Mucosa of descending colon (tissue), 3 donors: ENCODE data around the gene COL19A1. TPM values are rescaled to one million over a fixed set of nuclear protein-coding genes. Genes with fewer than 3 reads are reported as not detected.

Experiments
- ATAC-seq: fragments of 200-7000 bp; cut with Tn5 transposase; one replicate; pipeline ENCODE4 v1.9.1; 2020; ENCODE audit warnings: mild to moderate bottlenecking, moderate library complexity
- DNase-seq, 3 donors: peaks; one replicate each; pipeline ENCODE4 v3.0.0-alpha.2; 2020
- H3K36me3 ChIP-seq: fragments of 200-600 bp; one replicate; pipeline ENCODE4 v1.8.0; 2021; ENCODE audit warnings: low read depth, mild to moderate bottlenecking
- H3K4me1 ChIP-seq: fragments of 200-600 bp; one replicate; pipeline ENCODE4 v1.8.0; 2021; ENCODE audit warnings: low read depth, mild to moderate bottlenecking
- H3K4me3 ChIP-seq: fragments of 200-600 bp; one replicate; pipeline ENCODE4 v1.8.0; 2021; ENCODE audit warnings: mild to moderate bottlenecking
- H3K9me3 ChIP-seq: fragments of 200-600 bp; one replicate; pipeline ENCODE4 v1.8.0; 2021; ENCODE audit warnings: mild to moderate bottlenecking
- intact Hi-C, 2 donors: fragments of 100-400 bp; cut with DNase I in 1 of 2; cut with micrococcal nuclease in 1 of 2; formaldehyde crosslinking; loops; one replicate each; pipeline versions ENCODE4 v1.11.0 to v1.11.1; 2022; cut with DNase I, micrococcal nuclease
- total RNA-seq, 3 donors: library from RNA; stranded (reverse); fragmentation: NEBNext Ultra II Directional in 2 of 3; extraction: Animal tissue kit (Norgen Biotek cat#: 25700) in 2 of 3; gene quantifications; one replicate each; pipeline versions ENCODE4 v1.2.1 to v1.2.4, GENCODE V29; 2021 to 2023
- TF ChIP-seq, protein P1 (sequence below): fragments of 200-600 bp; IDR thresholded peaks from one replicate; pipeline ENCODE4 v1.8.0; 2022; ENCODE audit warnings: antibody characterized with exemption, mild to moderate bottlenecking
- donor health status: DM: no; HTN: no; CAD: no; lungs with moderate emphysema.
- donor health status: DM: no; HTN: no; CAD: no.
- donor health status: DM: no; HTN: yes; CAD: no.

The COL19A1 gene
- total RNA-seq, 3 donors from 2014 or later = 0.19 to 0.49 (median 0.24) TPM

DNA sequence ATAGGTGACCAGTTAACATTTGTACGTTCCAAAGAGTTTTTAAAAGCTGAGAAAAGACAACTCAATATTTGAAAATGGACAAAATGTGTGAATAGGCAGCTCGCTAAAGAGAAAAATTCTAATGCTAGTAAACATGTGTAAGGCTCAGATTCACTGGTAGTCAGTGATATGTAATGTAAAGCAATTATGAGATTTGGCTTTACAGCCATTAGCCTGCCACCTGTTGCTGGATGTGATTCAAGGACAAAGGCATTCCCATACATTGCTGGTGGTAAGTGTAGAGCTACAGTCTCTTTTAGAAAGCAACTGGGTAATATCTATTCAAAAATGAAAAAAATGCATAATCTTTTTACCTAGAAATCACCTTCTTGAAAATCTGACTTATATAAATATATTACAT lies 114.3 kb downstream of the COL19A1 start:
- no peak for DNase-seq
- no peak for ATAC-seq
- Histone ChIP-seq H3K36me3 (no peaks in the 10 kb centered on the region), H3K4me1 (no peaks in the 10 kb centered on the region), H3K9me3 (no peaks in the 10 kb centered on the region), H3K4me3 (no peak overlapping the region)
- intact Hi-C loops = no loop called here
- TF ChIP-seq, protein P1, sequence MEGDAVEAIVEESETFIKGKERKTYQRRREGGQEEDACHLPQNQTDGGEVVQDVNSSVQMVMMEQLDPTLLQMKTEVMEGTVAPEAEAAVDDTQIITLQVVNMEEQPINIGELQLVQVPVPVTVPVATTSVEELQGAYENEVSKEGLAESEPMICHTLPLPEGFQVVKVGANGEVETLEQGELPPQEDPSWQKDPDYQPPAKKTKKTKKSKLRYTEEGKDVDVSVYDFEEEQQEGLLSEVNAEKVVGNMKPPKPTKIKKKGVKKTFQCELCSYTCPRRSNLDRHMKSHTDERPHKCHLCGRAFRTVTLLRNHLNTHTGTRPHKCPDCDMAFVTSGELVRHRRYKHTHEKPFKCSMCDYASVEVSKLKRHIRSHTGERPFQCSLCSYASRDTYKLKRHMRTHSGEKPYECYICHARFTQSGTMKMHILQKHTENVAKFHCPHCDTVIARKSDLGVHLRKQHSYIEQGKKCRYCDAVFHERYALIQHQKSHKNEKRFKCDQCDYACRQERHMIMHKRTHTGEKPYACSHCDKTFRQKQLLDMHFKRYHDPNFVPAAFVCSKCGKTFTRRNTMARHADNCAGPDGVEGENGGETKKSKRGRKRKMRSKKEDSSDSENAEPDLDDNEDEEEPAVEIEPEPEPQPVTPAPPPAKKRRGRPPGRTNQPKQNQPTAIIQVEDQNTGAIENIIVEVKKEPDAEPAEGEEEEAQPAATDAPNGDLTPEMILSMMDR = no peak

DNA sequence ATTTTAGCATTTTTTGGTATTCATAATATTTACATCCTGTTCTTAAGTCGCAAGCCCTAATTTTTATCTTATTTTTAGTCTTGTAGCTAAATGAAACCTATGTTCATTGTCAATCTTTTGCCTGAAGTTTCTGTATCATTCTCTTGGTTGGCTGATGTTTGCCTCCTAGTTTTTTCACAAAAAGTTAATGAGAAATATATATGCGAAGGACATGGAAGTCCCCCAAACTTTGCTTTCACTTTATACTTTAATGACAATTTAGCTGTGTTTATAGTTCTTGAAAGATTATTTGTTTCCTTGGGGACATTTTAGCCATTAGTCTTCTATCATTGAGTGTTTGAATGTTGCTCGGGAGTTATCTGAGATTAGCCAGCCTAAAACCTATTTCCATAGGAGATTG lies 118.2 kb downstream of the COL19A1 start:
- no peaks in the 10 kb centered on the region for H3K4me1 ChIP-seq
- DNase-seq (no peak), ATAC-seq (no peak)
- intact Hi-C loops = no loop called here
- TF ChIP-seq, protein P1 = no peak
- H3K36me3 ChIP-seq = no peaks in the 10 kb centered on the region
- H3K9me3 ChIP-seq = no peaks in the 10 kb centered on the region
- H3K4me3 ChIP-seq = no peak overlapping the region

DNA sequence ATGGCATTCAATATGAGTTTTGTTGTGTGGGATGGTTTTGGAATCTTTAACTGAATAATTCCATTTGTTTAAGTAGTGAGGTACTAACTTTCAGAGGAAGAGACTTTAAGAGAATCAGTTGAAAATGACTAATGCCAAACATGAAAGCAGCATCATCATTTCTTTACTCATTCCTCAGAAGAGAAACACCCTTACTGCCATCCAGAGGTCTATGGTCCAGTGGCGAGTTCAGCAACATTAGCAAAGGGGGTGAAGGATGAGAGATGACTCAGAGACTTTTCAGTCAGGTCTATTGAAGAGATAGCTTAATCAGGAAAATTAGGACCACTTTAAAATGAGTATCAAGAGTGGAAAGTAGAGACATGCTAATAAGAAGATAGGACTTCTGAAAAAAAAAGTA lies 118.8 kb downstream of the COL19A1 start:
- intact Hi-C loops = no loop called here
- no peak overlapping the region for H3K4me3 ChIP-seq
- ATAC-seq (no peak), DNase-seq (no peak)
- no peaks in the 10 kb centered on the region for H3K9me3 ChIP-seq
- TF ChIP-seq, protein P1 = no peak
- no peaks in the 10 kb centered on the region for H3K4me1 ChIP-seq
- H3K36me3 ChIP-seq = no peaks in the 10 kb centered on the region

DNA sequence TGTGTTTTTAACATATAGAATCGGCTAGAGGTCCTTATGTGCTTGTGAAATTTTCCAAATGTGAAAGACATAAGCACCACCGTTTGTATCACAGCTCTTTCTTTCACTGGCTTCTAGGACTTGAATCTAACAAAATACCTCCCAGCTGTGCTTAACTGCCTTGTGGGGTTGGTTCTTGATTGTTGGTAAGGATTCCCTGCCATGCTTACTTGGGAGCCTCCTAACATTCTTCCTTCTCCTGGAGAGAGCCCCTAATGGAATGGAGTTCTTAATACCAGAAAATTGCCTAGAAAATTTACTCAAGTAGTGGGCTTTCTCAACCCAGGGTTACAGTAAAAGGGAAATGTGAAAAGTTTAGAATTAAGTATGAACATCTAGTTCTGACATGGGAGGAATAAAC lies 121.2 kb downstream of the COL19A1 start:
- no peaks in the 10 kb centered on the region for H3K9me3 ChIP-seq
- H3K4me3 ChIP-seq = no peak overlapping the region
- H3K4me1 ChIP-seq = no peaks in the 10 kb centered on the region
- intact Hi-C loops = no loop called here
- TF ChIP-seq, protein P1 = no peak
- DNase-seq = no peak
- no peak for ATAC-seq
- no peaks in the 10 kb centered on the region for H3K36me3 ChIP-seq

DNA sequence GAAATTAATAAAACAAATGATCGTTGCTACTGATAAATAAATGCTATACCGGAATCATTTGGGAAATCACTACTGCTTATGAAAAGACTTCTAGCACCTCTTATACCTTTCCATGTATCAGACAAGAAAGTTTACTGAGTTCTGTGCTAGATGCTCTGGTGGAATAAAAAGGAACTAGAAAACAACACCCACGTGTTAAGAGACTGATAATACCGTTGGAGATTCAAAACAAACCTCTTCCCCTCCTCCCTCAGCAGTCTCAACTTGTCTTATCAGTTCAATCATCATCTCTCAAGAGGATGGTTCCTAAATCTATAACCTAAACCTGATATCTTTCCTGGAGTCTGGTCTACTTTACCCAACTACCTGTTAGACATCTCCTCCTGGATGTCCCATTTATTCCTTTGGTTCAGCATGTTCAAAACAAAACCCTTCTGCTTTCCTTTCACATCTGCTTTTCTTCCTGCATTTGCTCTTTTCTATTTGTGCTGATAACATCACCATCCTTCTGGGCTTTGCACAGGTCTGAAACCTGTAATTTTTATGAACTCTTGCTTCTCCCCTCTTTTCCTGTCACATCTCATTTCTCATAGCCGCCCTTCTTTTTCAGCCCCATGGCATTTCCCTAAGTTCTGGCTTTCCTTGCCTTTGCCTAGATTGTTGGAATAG lies 122.2 kb downstream of the COL19A1 start:
- intact Hi-C loops = no loop called here
- TF ChIP-seq, protein P1 = no peak
- Histone ChIP-seq H3K4me1 (no peaks in the 10 kb centered on the region), H3K4me3 (no peak overlapping the region), H3K9me3 (no peaks in the 10 kb centered on the region), H3K36me3 (no peaks in the 10 kb centered on the region)
- no peak for ATAC-seq
- DNase-seq = no peak

DNA sequence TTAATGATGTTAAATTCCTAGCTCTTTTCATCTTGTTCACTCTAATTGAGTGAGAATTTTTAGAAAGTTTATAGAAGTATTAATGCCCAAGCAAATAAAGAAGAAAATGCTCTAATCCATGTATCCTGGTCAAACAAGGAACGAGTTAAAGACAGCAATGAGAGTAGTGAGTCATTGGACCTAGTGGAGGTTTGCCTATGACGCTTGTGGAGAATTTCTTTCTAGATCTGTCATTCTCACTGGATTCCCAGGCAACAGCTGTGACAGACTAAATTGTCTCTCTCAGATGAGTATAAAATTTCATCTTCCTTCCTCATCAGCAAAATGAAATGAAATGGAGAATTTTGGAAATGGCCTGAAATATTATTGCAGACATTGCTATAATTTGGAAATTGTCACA lies 127.9 kb downstream of the COL19A1 start:
- intact Hi-C loops = no loop called here
- Histone ChIP-seq H3K4me1 (no peaks in the 10 kb centered on the region), H3K36me3 (no peaks in the 10 kb centered on the region), H3K4me3 (no peak overlapping the region), H3K9me3 (no peaks in the 10 kb centered on the region)
- ATAC-seq (no peak), DNase-seq (no peak)
- TF ChIP-seq, protein P1 = no peak
